WTC11 (cell line): Measurements from ENCODE around the gene PCDHGA1. TPM values are rescaled to one million over a fixed set of nuclear protein-coding genes. Genes with fewer than 3 reads are reported as not detected.
A peak's percentile ranks its signal among the peaks of the same experiment; 100 is the strongest.

Source experiments
- ATAC-seq: fragments of 200-7000 bp; cut with Tn5 transposase; 2 replicates; pipeline ENCODE4 v1.10.0; 2021; ENCODE audit warnings: mild to moderate bottlenecking, moderate library complexity
- CTCF ChIA-PET: fragments of 300-600 bp; sonication (Branson Sonifier 250); formaldehyde crosslinking; loops from one replicate; lab custom pipeline; 2021; ENCODE audit warnings: antibody characterized with exemption; lab: Charles Lee
- POLR2A ChIA-PET: fragments of 350-600 bp; sonication (Branson Sonifier 250); formaldehyde crosslinking; loops from one replicate; lab custom pipeline; 2021; ENCODE audit warnings: antibody characterized with exemption; lab: Charles Lee
- DNase-seq: peaks from one replicate; pipeline ENCODE4 v3.0.0; 2021; ENCODE audit warnings: low spot score
- H3K27ac Mint-ChIP-seq: 2 replicates; pipeline ENCODE4 v1.8.0; 2021; ENCODE audit warnings: mixed read lengths
- H3K27me3 Mint-ChIP-seq: 2 replicates; pipeline ENCODE4 v1.8.0; 2021; ENCODE audit warnings: low read depth, mild to moderate bottlenecking, moderate library complexity, mixed read lengths
- H3K36me3 Mint-ChIP-seq: 2 replicates; pipeline ENCODE4 v1.8.0; 2021; ENCODE audit warnings: mixed read lengths
- H3K4me1 Mint-ChIP-seq: 2 replicates; pipeline ENCODE4 v1.8.0; 2022; ENCODE audit warnings: mixed read lengths
- H3K4me3 Mint-ChIP-seq: 2 replicates; pipeline ENCODE4 v1.8.0; 2021; ENCODE audit warnings: mild to moderate bottlenecking, moderate library complexity, mixed read lengths
- H3K9me3 Mint-ChIP-seq: 2 replicates; pipeline ENCODE4 v1.8.0; 2021; ENCODE audit warnings: mixed read lengths
- ELF4 ChIP-seq: sonication (generic); formaldehyde crosslinking; IDR thresholded peaks from 2 replicates; pipeline ENCODE4 v1.8.1; 2022; ENCODE audit warnings: low read depth, mild to moderate bottlenecking, moderate library complexity, missing genetic modification reagents
- FOXJ3 ChIP-seq: sonication (generic); formaldehyde crosslinking; IDR thresholded peaks from 2 replicates; pipeline ENCODE4 v1.9.0; 2021; ENCODE audit warnings: missing genetic modification reagents, mild to moderate bottlenecking, borderline replicate concordance
- FOXK1 ChIP-seq: sonication (generic); formaldehyde crosslinking; IDR thresholded peaks from 2 replicates; pipeline ENCODE4 v1.8.0; 2022; ENCODE audit warnings: mild to moderate bottlenecking, moderate library complexity, missing genetic modification reagents
- GABPB1 ChIP-seq: sonication (generic); formaldehyde crosslinking; IDR thresholded peaks from 2 replicates; pipeline ENCODE4 v1.8.1; 2023; ENCODE audit warnings: mild to moderate bottlenecking, missing genetic modification reagents
- IRF2 ChIP-seq: sonication (generic); formaldehyde crosslinking; IDR thresholded peaks from 2 replicates; pipeline ENCODE4 v1.8.0; 2022; ENCODE audit warnings: low read depth, missing genetic modification reagents, borderline replicate concordance
- KAT7 ChIP-seq: sonication (generic); formaldehyde crosslinking; IDR thresholded peaks from 2 replicates; pipeline ENCODE4 v1.8.1; 2023; ENCODE audit warnings: missing genetic modification reagents, mild to moderate bottlenecking, borderline replicate concordance
- MYBL2 ChIP-seq: sonication (generic); formaldehyde crosslinking; IDR thresholded peaks from 2 replicates; pipeline ENCODE4 v1.8.1; 2023; ENCODE audit warnings: mild to moderate bottlenecking, moderate library complexity, missing genetic modification reagents
- NFE2L1 ChIP-seq: sonication (generic); formaldehyde crosslinking; IDR thresholded peaks from 2 replicates; pipeline ENCODE4 v1.8.1; 2023; ENCODE audit warnings: missing genetic modification reagents
- PRRX2 ChIP-seq: fragments of 250-450 bp; sonication (Bioruptor Pico); IDR thresholded peaks from 2 replicates; pipeline ENCODE4 v1.8.0; 2021; ENCODE audit warnings: mild to moderate bottlenecking
- SMAD3 ChIP-seq: sonication (generic); formaldehyde crosslinking; IDR thresholded peaks from 2 replicates; pipeline ENCODE4 v1.8.0; 2022; ENCODE audit warnings: missing genetic modification reagents, mild to moderate bottlenecking, borderline replicate concordance
- SOX15 ChIP-seq: fragments of 250-450 bp; sonication (Bioruptor Pico); IDR thresholded peaks from 2 replicates; pipeline ENCODE4 v1.9.0; 2021; ENCODE audit warnings: mild to moderate bottlenecking
- TP53 ChIP-seq: sonication (generic); formaldehyde crosslinking; IDR thresholded peaks from 2 replicates; pipeline ENCODE4 v1.8.1; 2023; ENCODE audit warnings: mild to moderate bottlenecking, missing genetic modification reagents
- ZNF263 ChIP-seq: sonication (generic); formaldehyde crosslinking; IDR thresholded peaks from 2 replicates; pipeline ENCODE4 v1.8.1; 2022; ENCODE audit warnings: low read depth, mild to moderate bottlenecking, moderate library complexity, missing genetic modification reagents
- total RNA-seq: library from RNA; stranded (reverse); gene quantifications from 3 replicates; pipeline ENCODE4 v1.2.3, GENCODE V29; 2021
- TF ChIP-seq, protein P1 (sequence below): fragments of 250-450 bp; sonication (Bioruptor Pico); IDR thresholded peaks from 2 replicates; pipeline ENCODE4 v1.9.0; 2021; ENCODE audit warnings: moderate library complexity, mild to moderate bottlenecking, inconsistent platforms, borderline replicate concordance
- TF ChIP-seq, protein P2 (sequence below): fragments of 250-450 bp; sonication (Bioruptor Pico); IDR thresholded peaks from 2 replicates; pipeline ENCODE4 v1.9.0; 2021; ENCODE audit warnings: mild to moderate bottlenecking
- TF ChIP-seq, protein P3 (sequence below): sonication (generic); formaldehyde crosslinking; IDR thresholded peaks from 2 replicates; pipeline ENCODE4 v1.8.1; 2023; ENCODE audit warnings: mild to moderate bottlenecking, missing genetic modification reagents, moderate library complexity
- TF ChIP-seq, protein P4 (sequence below): sonication (generic); formaldehyde crosslinking; IDR thresholded peaks from 2 replicates; pipeline ENCODE4 v1.8.0; 2022; ENCODE audit warnings: mild to moderate bottlenecking, missing genetic modification reagents
- TF ChIP-seq, protein P5 (sequence below): sonication (generic); formaldehyde crosslinking; conservative IDR thresholded peaks from 2 replicates; pipeline ENCODE4 v1.8.1; 2023; ENCODE audit warnings: mild to moderate bottlenecking, low read depth, missing genetic modification reagents, moderate library complexity
- TF ChIP-seq, protein P6 (sequence below): fragments of 200-600 bp; IDR thresholded peaks from 2 replicates; pipeline ENCODE4 v1.8.0; 2022; ENCODE audit warnings: antibody characterized with exemption

The PCDHGA1 gene
- total RNA-seq, 1 experiment from 2014 or later, result 1.5 TPM

DNA sequence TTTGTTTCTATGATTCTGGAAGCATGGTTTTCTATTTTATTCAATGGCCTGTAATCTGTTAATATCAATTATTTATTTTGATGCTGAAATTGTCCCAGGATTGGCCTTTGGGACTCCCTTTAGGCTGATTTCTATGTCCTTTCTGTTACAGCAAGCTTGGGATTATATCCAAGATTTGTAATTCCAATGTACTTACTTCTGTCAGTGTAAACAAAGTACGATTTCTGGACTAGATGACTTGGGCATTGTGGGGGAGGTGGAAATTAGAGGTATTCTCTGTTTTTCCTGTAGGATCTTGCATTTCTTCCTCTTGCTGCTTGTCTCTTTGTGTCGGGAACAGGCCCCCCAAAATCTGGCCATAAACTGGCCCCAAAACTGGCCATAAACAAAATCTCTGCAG is 103.7 kb downstream of the PCDHGA1 start:
- no peak for ATAC-seq
- POLR2A ChIA-PET, result no interaction called here

DNA sequence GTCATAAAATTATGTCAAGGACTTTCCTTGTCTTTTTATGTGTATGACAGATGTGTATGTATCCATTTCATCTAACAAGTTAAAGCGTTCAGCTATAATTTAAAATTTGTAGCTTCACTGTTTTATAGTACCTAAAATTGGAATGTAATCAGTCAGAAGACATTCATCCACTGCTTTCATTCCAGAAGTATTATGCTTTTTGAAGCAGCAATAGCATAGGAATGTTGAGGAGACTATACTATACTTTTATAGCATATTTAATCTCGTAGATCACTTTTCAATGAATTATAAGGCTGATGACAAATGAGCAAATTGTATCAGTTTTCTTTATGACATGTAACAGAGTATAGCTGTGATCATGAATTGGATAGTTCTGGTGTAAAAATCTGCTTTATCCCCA is 106.9 kb downstream of the PCDHGA1 start:
- Mint-ChIP-seq H3K4me3 (no peak overlapping the region), H3K9me3 (peaks cover 33% of the 10 kb centered on the region), H3K4me1 (peaks cover 10% of the 10 kb centered on the region), H3K27ac (no peak overlapping the region), H3K36me3 (peaks cover 34% of the 10 kb centered on the region), H3K27me3 (no peaks in the 10 kb centered on the region)
- ChIA-PET CTCF (no interaction called here), POLR2A (no interaction called here)
- ATAC-seq (no peak), DNase-seq (no peak)
- TF ChIP-seq ZNF263 (CRISPR knock-in tag), result no peak
- TF ChIP-seq, protein P1, sequence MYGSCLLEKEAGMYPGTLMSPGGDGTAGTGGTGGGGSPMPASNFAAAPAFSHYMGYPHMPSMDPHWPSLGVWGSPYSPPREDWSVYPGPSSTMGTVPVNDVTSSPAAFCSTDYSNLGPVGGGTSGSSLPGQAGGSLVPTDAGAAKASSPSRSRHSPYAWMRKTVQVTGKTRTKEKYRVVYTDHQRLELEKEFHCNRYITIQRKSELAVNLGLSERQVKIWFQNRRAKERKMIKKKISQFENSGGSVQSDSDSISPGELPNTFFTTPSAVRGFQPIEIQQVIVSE (CRISPR knock-in tag), result no peak
- TF ChIP-seq ELF4 (CRISPR knock-in tag), result no peak
- TF ChIP-seq FOXJ3, result no peak
- TF ChIP-seq, protein P2, sequence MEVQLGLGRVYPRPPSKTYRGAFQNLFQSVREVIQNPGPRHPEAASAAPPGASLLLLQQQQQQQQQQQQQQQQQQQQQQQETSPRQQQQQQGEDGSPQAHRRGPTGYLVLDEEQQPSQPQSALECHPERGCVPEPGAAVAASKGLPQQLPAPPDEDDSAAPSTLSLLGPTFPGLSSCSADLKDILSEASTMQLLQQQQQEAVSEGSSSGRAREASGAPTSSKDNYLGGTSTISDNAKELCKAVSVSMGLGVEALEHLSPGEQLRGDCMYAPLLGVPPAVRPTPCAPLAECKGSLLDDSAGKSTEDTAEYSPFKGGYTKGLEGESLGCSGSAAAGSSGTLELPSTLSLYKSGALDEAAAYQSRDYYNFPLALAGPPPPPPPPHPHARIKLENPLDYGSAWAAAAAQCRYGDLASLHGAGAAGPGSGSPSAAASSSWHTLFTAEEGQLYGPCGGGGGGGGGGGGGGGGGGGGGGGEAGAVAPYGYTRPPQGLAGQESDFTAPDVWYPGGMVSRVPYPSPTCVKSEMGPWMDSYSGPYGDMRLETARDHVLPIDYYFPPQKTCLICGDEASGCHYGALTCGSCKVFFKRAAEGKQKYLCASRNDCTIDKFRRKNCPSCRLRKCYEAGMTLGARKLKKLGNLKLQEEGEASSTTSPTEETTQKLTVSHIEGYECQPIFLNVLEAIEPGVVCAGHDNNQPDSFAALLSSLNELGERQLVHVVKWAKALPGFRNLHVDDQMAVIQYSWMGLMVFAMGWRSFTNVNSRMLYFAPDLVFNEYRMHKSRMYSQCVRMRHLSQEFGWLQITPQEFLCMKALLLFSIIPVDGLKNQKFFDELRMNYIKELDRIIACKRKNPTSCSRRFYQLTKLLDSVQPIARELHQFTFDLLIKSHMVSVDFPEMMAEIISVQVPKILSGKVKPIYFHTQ, result no peak
- TF ChIP-seq, protein P3, sequence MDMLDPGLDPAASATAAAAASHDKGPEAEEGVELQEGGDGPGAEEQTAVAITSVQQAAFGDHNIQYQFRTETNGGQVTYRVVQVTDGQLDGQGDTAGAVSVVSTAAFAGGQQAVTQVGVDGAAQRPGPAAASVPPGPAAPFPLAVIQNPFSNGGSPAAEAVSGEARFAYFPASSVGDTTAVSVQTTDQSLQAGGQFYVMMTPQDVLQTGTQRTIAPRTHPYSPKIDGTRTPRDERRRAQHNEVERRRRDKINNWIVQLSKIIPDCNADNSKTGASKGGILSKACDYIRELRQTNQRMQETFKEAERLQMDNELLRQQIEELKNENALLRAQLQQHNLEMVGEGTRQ (CRISPR knock-in tag), result no peak
- TF ChIP-seq, protein P4, sequence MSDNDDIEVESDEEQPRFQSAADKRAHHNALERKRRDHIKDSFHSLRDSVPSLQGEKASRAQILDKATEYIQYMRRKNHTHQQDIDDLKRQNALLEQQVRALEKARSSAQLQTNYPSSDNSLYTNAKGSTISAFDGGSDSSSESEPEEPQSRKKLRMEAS (CRISPR knock-in tag), result no peak
- TF ChIP-seq MYBL2 (CRISPR knock-in tag), result no peak

More for the DNA sequence above, 103.7 kb downstream of the PCDHGA1 start:
- Mint-ChIP-seq H3K4me1 (peaks cover under 1% of the 10 kb centered on the region), H3K27ac (no peak overlapping the region), H3K9me3 (peaks cover 44% of the 10 kb centered on the region), H3K27me3 (no peaks in the 10 kb centered on the region), H3K4me3 (no peak overlapping the region), H3K36me3 (peaks cover 40% of the 10 kb centered on the region)
- CTCF ChIA-PET, result no interaction called here
- DNase-seq, result no peak
- TF ChIP-seq IRF2 (CRISPR knock-in tag) (no peak), TP53 (CRISPR knock-in tag) (no peak)
- TF ChIP-seq, protein P3 (CRISPR knock-in tag), result no peak

DNA sequence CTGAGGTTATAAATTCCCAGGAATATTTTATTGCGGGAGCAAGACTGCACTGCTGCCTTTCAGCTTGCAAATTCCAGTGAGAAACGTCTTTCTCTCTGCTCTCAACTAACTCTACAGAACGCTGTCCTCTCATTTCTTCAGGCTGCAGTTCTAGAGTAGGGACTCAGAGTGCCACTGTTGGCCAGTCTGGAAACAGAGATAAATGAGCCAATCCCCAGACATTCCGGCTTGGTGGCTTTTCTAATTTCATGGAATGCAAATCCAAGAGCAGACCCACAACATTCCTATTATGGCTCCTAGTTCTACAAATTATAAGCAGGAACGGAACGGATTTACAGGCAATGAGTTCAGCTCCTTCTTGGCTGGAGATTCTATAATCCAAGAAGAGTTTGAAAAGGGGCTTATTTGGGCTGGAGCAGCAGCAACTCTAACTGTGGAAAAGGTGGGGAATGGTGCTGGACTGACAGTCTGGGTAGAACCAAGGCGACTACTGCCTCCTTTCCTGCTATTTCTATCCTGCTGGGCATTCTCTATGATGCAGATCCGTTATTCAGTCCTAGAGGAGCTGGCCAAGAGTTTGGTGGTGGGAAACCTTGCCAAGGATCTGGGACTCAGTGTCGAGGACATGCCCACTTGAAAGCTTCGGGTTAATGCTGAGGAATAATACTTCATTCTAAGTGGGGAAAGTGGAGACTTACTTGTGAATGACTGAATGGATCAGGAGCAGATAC is 109.3 kb downstream of the PCDHGA1 start:
- ChIA-PET POLR2A (no interaction called here), CTCF (interaction anchor here (0.6 to 2.5 kb wide), 11 partner anchors 9 to 1121 kb away, joined by 3 to 15 read pairs (median 4); partner anchors contain the start of genes PCDHGA10, PCDHGA12, PCDHGB7 and PCDHGC3)
- Mint-ChIP-seq H3K4me3 (no peak overlapping the region), H3K9me3 (peaks cover 19% of the 10 kb centered on the region), H3K27me3 (no peaks in the 10 kb centered on the region), H3K27ac (no peak overlapping the region; the same call in 1 of the 2 replicates), H3K36me3 (peaks cover 15% of the 10 kb centered on the region; the same call in 1 of the 2 replicates), H3K4me1 (peaks cover 10% of the 10 kb centered on the region)
- no peak for TF ChIP-seq GABPB1
- no peak for TF ChIP-seq SOX15 (CRISPR knock-in tag)
- TF ChIP-seq, protein P5, sequence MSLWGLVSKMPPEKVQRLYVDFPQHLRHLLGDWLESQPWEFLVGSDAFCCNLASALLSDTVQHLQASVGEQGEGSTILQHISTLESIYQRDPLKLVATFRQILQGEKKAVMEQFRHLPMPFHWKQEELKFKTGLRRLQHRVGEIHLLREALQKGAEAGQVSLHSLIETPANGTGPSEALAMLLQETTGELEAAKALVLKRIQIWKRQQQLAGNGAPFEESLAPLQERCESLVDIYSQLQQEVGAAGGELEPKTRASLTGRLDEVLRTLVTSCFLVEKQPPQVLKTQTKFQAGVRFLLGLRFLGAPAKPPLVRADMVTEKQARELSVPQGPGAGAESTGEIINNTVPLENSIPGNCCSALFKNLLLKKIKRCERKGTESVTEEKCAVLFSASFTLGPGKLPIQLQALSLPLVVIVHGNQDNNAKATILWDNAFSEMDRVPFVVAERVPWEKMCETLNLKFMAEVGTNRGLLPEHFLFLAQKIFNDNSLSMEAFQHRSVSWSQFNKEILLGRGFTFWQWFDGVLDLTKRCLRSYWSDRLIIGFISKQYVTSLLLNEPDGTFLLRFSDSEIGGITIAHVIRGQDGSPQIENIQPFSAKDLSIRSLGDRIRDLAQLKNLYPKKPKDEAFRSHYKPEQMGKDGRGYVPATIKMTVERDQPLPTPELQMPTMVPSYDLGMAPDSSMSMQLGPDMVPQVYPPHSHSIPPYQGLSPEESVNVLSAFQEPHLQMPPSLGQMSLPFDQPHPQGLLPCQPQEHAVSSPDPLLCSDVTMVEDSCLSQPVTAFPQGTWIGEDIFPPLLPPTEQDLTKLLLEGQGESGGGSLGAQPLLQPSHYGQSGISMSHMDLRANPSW, result no peak
- no peak for TF ChIP-seq PRRX2
- no peak for TF ChIP-seq SMAD3 (CRISPR knock-in tag)
- TF ChIP-seq FOXK1 (CRISPR knock-in tag), result no peak
- TF ChIP-seq KAT7 (CRISPR knock-in tag), result no peak
- TF ChIP-seq, protein P6, sequence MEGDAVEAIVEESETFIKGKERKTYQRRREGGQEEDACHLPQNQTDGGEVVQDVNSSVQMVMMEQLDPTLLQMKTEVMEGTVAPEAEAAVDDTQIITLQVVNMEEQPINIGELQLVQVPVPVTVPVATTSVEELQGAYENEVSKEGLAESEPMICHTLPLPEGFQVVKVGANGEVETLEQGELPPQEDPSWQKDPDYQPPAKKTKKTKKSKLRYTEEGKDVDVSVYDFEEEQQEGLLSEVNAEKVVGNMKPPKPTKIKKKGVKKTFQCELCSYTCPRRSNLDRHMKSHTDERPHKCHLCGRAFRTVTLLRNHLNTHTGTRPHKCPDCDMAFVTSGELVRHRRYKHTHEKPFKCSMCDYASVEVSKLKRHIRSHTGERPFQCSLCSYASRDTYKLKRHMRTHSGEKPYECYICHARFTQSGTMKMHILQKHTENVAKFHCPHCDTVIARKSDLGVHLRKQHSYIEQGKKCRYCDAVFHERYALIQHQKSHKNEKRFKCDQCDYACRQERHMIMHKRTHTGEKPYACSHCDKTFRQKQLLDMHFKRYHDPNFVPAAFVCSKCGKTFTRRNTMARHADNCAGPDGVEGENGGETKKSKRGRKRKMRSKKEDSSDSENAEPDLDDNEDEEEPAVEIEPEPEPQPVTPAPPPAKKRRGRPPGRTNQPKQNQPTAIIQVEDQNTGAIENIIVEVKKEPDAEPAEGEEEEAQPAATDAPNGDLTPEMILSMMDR, result no peak
- TF ChIP-seq NFE2L1 (CRISPR knock-in tag), result no peak
- ATAC-seq (peak; percentile 76), DNase-seq (no peak)
